OCI-LY7 (cell line): ENCODE data around the gene CERS6. TPM values are rescaled to one million over a fixed set of nuclear protein-coding genes. Genes with fewer than 3 reads are reported as not detected.

Source experiments
- BruUV-seq: library from RNA; stranded (reverse); fragments of 400-500 nt; replicated peaks from 2 replicates; lab custom pipeline; 2021; lab: Mats Ljungman, UMichigan
- CTCF ChIA-PET: fragments of 300-600 bp; sonication (Branson Sonifier 250); formaldehyde crosslinking; loops from one replicate; lab custom pipeline; 2022; ENCODE audit warnings: antibody characterized with exemption; ENCODE audit not compliant: unreplicated experiment; lab: Charles Lee
- POLR2A ChIA-PET: fragments of 300-600 bp; sonication (Branson Sonifier 250); formaldehyde crosslinking; loops from one replicate; lab custom pipeline; 2022; ENCODE audit warnings: antibody characterized with exemption; lab: Charles Lee
- DNase-seq: peaks from one replicate; pipeline ENCODE4 v3.0.0-alpha.2; 2015; ENCODE audit warnings: low spot score
- H2AFZ ChIP-seq: fragments of 200-600 bp; sonication (generic), shearing (Covaris generic); 2 replicates; pipeline ENCODE4 v1.6.1; 2014; ENCODE audit warnings: mild to moderate bottlenecking, antibody characterized with exemption, low read length, moderate library complexity
- H3K27ac ChIP-seq: fragments of 200-600 bp; sonication (generic); 2 replicates; pipeline ENCODE4 v1.5.1; 2014; ENCODE audit warnings: mixed run types, low read depth, mild to moderate bottlenecking, moderate library complexity, low read length, inconsistent platforms; ENCODE audit not compliant: poor library complexity, severe bottlenecking
- H3K36me3 ChIP-seq: fragments of 200-600 bp; sonication (generic); 2 replicates; pipeline ENCODE4 v1.6.1; 2014; ENCODE audit warnings: mild to moderate bottlenecking, antibody characterized with exemption, low read length, moderate library complexity, mixed read lengths; ENCODE audit not compliant: insufficient read depth
- H3K4me1 ChIP-seq: fragments of 200-600 bp; sonication (generic); 2 replicates; pipeline ENCODE4 v1.5.1; 2014; ENCODE audit warnings: mild to moderate bottlenecking, low read length; ENCODE audit not compliant: insufficient read depth, poor library complexity, severe bottlenecking
- H3K4me2 ChIP-seq: fragments of 200-600 bp; sonication (generic); 2 replicates; pipeline ENCODE4 v1.6.1; 2014; ENCODE audit warnings: mild to moderate bottlenecking, low read length
- H3K4me3 ChIP-seq: fragments of 200-600 bp; sonication (generic); 2 replicates; pipeline ENCODE4 v1.5.1; 2014; ENCODE audit warnings: mild to moderate bottlenecking, low read depth, low read length; ENCODE audit not compliant: poor library complexity, severe bottlenecking
- H3K79me2 ChIP-seq: fragments of 200-600 bp; sonication (generic); 2 replicates; pipeline ENCODE4 v1.6.1; 2016; ENCODE audit warnings: low read depth, mild to moderate bottlenecking, low read length, moderate library complexity, mixed read lengths; ENCODE audit not compliant: insufficient read depth
- H3K9me2 ChIP-seq: fragments of 200-600 bp; sonication (generic); 2 replicates; pipeline ENCODE4 v1.6.1; 2016; ENCODE audit warnings: mild to moderate bottlenecking, low read length, mixed read lengths; ENCODE audit not compliant: insufficient read depth
- H3K9me3 ChIP-seq: fragments of 200-600 bp; sonication (generic); 2 replicates; pipeline ENCODE4 v1.6.1; 2014; ENCODE audit warnings: mild to moderate bottlenecking, mixed run types, low read length, mixed read lengths
- H4K20me1 ChIP-seq: fragments of 200-600 bp; sonication (generic); 2 replicates; pipeline ENCODE4 v1.6.1; 2014; ENCODE audit warnings: mild to moderate bottlenecking, antibody characterized with exemption, low read length, moderate library complexity, mixed read lengths; ENCODE audit not compliant: insufficient read depth
- EZH2phosphoT487 ChIP-seq: fragments of 200-600 bp; sonication (generic); IDR thresholded peaks from 2 replicates; pipeline ENCODE4 v1.6.1; 2018; ENCODE audit warnings: low read depth, borderline replicate concordance, mild to moderate bottlenecking, mixed run types, antibody characterized with exemption, low read length, moderate library complexity, mixed read lengths
- intact Hi-C: fragments of 100-400 bp; cut with micrococcal nuclease; formaldehyde crosslinking; loops from one replicate; pipeline ENCODE4 v1.10.0; 2022; ENCODE audit not compliant: unreplicated experiment
- total RNA-seq, 2 experiments: library from RNA; depleted of rRNA in 1 of 2; stranded (reverse); fragments of >200 nt in 1 of 2; shearing (Covaris generic) in 1 of 2; gene quantifications; 2 replicates each; pipeline ENCODE4 v1.2.3, GENCODE V29; 2014 to 2022
- TF ChIP-seq, protein P1 (sequence below): fragments of 200-600 bp; sonication (generic); conservative IDR thresholded peaks from 2 replicates; pipeline ENCODE4 v1.5.1; 2014; ENCODE audit warnings: mild to moderate bottlenecking, antibody characterized with exemption, low read length, moderate library complexity, mixed read lengths

Gene CERS6
- total RNA-seq, 2 experiments from 2014 or later, result 0.04 TPM; not detected in 1

DNA sequence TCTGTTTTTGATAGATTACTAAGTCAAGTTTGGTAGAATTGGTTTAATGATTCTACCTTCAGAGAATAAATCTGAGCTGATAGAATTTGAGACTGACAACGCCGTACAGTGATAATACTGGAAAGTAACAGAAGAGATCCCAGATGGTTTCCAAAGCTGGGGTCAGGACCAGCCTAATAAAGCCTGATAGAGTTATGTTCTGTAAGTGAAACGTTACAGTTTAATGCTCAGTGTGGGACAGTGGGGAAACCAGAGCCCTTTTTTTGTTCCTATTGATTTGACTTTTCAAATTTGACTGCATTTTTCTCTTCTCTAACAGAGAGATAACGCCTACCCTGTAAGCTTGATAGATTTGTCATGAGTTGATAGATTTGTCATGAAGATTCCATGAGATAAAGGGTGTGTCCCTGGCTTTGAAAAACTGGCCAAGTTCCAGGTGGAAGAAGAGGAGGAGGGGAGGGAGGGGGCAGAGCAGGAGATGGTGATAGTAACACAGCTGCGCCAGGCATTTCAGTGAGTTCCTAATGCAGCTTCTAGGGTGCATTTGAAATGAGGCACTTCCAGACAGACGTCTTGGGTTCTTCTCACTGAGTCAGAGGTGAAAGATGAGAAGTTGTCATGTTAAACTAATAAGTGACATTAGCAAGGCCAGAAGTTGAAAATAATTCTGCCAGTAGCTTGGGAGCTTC lies 65.1 kb downstream of the CERS6 start:
- CTCF ChIA-PET, result no interaction called here
- Histone ChIP-seq H3K4me3 (no peak overlapping the region), H3K27ac (no peak overlapping the region), H3K4me1 (no peaks in the 10 kb centered on the region), H3K9me2 (no peaks in the 10 kb centered on the region), H4K20me1 (no peaks in the 10 kb centered on the region), H3K9me3 (no peaks in the 10 kb centered on the region), H3K36me3 (no peaks in the 10 kb centered on the region), H3K79me2 (no peaks in the 10 kb centered on the region), H2AFZ (no peak overlapping the region), H3K4me2 (no peak overlapping the region)
- no TSS peak for BruUV-seq
- intact Hi-C loops, result no loop called here
- POLR2A ChIA-PET, result no interaction called here
- no peak for TF ChIP-seq EZH2phosphoT487
- TF ChIP-seq, protein P1, sequence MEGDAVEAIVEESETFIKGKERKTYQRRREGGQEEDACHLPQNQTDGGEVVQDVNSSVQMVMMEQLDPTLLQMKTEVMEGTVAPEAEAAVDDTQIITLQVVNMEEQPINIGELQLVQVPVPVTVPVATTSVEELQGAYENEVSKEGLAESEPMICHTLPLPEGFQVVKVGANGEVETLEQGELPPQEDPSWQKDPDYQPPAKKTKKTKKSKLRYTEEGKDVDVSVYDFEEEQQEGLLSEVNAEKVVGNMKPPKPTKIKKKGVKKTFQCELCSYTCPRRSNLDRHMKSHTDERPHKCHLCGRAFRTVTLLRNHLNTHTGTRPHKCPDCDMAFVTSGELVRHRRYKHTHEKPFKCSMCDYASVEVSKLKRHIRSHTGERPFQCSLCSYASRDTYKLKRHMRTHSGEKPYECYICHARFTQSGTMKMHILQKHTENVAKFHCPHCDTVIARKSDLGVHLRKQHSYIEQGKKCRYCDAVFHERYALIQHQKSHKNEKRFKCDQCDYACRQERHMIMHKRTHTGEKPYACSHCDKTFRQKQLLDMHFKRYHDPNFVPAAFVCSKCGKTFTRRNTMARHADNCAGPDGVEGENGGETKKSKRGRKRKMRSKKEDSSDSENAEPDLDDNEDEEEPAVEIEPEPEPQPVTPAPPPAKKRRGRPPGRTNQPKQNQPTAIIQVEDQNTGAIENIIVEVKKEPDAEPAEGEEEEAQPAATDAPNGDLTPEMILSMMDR, result no peak
- DNase-seq, result no peak

DNA sequence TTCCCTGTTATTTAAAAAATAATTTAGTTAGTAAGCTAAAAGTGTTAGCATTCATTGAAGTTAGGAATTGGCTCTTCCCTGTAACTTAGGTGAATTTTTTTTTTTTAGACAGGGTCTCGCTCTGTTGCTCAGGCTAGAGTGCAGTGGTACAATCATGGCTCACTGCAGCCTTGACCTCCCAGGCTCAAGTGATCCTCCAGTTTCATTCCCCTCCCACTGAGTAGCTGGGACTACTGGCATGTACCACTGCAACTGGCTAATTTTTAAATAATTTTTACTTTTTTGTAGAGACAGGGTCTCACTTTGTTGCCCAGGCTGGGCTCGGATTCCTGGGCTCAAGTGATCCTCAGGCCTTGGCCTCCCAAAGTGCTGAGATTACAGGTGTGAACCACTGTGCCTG lies 66.4 kb downstream of the CERS6 start:
- Histone ChIP-seq H3K9me2 (no peaks in the 10 kb centered on the region), H2AFZ (no peak overlapping the region), H3K4me2 (no peak overlapping the region), H4K20me1 (no peaks in the 10 kb centered on the region), H3K9me3 (no peaks in the 10 kb centered on the region), H3K79me2 (no peaks in the 10 kb centered on the region), H3K4me1 (no peaks in the 10 kb centered on the region), H3K4me3 (no peak overlapping the region), H3K27ac (no peak overlapping the region), H3K36me3 (no peaks in the 10 kb centered on the region)
- BruUV-seq, result no TSS peak
- POLR2A ChIA-PET, result no interaction called here
- TF ChIP-seq, protein P1, result no peak
- TF ChIP-seq EZH2phosphoT487, result no peak
- no peak for DNase-seq
- intact Hi-C loops, result no loop called here
- CTCF ChIA-PET, result no interaction called here

DNA sequence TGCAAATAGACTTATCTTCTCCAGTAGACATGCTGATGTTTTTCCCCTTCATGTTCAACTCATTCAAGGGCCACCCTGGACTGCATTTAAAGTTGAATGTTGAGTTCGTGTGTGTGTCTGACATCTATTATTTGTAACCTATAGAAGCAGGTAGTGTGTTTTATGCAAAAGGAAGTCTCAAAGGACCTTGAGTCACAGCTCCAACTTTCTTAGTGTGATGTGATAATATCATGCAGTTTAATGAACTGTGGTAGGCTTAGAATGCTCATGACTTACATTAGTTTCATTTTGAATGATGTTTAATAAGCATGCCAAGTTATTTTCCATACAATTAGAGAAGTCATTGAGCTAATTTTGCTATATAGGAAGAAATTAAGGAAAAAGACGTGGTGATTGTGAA lies 67.9 kb downstream of the CERS6 start:
- H4K20me1 ChIP-seq, result no peaks in the 10 kb centered on the region
- H3K36me3 ChIP-seq, result no peaks in the 10 kb centered on the region
- ChIA-PET CTCF (no interaction called here), POLR2A (interaction anchor here (0.5 kb wide), 1 partner anchor 234 kb away, joined by 5 read pairs; no protein-coding TSS in a partner anchor)
- no peak for TF ChIP-seq EZH2phosphoT487
- TF ChIP-seq, protein P1, result no peak
- intact Hi-C loops, result no loop called here
- BruUV-seq, result no TSS peak
- H3K4me3 ChIP-seq, result no peak overlapping the region
- no peak for DNase-seq
- H3K9me2 ChIP-seq, result no peaks in the 10 kb centered on the region
- no peaks in the 10 kb centered on the region for H3K79me2 ChIP-seq
- H3K4me2 ChIP-seq, result no peak overlapping the region
- H3K9me3 ChIP-seq, result no peaks in the 10 kb centered on the region
- H3K4me1 ChIP-seq, result no peaks in the 10 kb centered on the region
- H2AFZ ChIP-seq, result no peak overlapping the region
- no peak overlapping the region for H3K27ac ChIP-seq
